Measurements from ENCODE around the gene SH3PXD2A. TPM values are rescaled to one million over a fixed set of nuclear protein-coding genes. Genes with fewer than 3 reads are reported as not detected.
"Not testable (repeated sequence)": the region's sequence is repeated elsewhere in the genome, so short reads cannot be mapped to it uniquely, and the experiment has no call there.

Gene SH3PXD2A
- total RNA-seq, 2 donors from 2014 or later = 48.5 to 49.4 TPM

DNA sequence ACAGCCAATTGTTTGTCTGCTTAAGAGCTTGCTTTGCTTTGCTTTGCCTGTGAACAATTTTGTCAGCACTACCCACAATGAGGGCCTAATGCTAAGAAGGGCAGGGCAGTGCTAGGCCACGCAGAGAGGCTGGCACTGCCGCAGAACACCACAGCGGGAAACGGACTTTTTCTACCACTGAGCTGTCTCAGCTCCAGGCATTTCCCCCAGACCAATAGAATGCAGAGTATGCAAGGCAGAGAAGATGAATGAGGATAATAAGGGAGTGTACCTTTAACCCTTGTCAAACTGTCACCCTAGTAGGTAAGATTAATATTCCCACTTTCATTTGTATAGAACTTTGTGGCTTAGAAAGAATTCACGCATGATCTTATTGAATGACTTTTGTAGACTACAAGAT lies 104.5 kb downstream of the SH3PXD2A start:
- ATAC-seq = no peak
- DNase-seq = no peak
- intact Hi-C loops (cut with DNase I, micrococcal nuclease) = no loop called here

DNA sequence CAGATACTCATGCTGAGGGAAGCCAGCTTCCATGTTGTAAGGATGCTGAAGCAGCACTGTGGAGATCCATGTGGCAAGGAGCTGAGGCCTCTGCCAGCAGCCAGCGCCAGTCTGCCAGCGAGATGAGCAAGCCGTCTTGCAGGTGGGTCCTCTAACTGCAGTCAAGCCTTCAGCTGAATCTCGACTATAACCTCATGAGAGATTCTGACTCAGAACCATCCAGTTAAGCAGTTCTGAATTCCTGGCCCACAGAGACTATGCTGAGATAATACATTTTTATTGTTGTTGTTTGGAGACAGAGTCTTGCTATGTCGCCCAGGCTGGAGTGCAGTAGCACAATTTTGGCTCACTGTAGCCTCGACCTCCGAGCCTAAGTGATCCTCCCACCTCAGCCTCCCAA lies 105.6 kb downstream of the SH3PXD2A start:
- DNase-seq (no peak), ATAC-seq (no peak)
- intact Hi-C loops (cut with DNase I, micrococcal nuclease) = no loop called here

DNA sequence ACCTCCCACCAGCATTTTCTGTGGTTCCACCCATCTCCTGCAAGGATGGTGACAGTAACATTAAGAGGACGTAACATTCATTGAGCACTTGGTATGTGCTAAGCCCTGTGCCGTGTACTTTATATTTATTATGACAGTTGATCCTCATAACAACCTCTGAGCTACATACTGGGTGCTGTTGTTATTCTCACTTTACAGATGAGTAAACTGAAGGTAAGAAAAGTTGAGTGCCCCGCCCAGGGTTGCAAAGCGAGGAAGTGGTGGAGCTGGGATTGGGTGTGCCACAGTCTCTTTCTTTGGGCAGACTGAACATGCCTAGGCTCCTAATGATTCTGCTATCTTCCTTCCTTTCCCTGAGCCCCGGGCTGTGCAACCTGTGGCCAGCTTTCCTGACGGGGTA lies 107.4 kb downstream of the SH3PXD2A start:
- ATAC-seq (peak; percentile 78), DNase-seq (peak; percentile 51 to 65)
- intact Hi-C loops (cut with DNase I, micrococcal nuclease) = no loop called here

DNA sequence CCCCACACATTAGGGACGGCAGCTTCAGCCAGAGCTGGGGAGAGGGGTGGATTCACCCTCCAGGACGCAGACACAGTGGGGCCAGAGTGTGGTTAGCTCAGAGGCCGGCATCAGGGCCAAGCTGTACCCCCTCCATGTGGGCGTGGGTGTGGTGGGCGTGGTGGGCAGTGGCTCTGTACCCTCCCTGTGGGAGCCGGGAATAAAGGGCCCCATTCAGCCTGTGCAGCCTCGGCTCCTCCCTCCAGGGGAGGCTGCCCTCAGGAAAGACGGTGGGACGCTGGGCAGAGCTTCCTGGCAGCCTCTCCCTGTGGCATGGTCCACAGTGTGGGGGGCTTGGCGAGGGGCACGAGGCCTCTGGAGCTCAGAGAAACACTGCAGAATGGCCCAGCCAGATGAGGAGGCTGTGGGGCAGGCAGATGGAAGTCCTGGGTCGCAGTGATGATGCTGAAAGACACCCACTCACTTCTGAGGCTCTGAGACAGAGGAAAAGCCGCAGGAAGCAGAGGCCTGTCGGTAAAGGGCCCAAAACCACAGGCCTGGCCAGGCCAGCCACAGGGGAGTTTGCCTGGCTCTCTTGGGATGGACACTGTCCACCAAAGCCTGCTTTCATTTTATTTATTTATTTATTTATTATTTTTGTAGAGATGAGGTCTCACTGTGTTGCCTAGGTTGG lies 108.0 kb downstream of the SH3PXD2A start:
- DNase-seq (no peak), ATAC-seq (peak; percentile 4)
- intact Hi-C loops (cut with DNase I, micrococcal nuclease) = no loop called here

DNA sequence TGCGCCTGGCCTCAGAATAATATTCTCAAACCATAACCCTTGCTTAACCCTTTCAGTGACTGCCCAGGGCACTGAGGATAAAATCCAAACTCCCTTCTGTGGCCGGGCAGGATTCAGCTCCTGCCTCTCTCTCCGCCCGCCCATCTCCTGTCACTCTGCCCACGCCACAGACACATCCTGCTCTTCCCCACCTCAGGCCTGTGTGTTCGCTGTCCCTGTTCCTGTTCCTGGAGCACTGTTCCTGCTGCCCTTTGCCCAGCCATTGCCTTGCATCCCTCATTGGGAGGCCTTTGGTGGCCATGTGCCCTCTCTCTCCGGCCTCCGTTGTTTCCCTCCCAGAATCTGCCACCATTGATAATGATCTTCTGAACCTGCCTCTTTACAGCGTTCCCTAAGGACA lies 108.8 kb downstream of the SH3PXD2A start:
- DNase-seq = no peak

DNA sequence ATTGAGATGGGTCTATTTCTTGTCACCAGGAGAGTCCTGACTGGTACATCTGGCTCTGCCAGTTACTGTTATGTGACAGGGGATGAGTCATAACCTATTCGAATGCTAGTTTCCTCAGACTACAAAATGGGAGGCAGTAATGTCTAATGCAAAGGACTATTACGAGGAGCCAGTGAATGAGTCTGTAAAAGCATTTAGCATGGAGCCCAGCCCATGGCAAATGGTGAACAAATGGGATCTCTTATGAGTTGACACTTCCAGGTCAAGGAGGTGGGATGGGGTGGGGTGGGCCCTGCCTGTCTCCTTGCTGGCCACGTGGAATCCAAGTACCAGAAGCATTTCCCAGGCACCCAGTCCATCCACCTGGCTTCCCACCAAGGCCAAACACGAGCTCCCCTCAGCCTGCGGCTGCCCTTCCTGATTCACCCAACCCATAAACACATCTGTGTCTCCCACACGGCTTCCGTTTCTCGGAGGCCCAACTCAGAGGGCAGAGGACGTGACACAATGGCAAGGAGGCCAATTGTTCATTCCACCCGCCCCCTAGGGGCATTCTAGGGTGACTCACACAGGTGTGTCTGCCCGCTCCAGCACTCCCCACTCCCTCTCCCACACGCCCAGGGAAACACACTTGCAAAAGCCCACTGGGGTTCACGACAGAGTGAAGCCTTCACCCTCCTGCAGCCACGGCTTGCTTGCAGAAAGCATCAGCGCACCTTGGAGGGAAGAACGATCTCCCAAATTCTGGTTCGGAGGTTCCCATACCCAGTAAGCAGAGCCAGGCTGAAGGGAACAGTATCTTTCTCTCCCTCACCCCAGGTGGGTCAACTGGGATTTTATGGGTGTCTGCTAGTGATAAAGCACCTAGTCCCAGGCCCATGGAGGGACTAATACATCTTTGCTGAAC lies 109.8 kb downstream of the SH3PXD2A start:
- peak in 1 of 2 donors; percentile 46 for DNase-seq
- intact Hi-C loops (cut with DNase I, micrococcal nuclease) = no loop called here

More for the DNA sequence above, 108.8 kb downstream of the SH3PXD2A start:
- intact Hi-C loops (cut with DNase I, micrococcal nuclease) = no loop called here
- ATAC-seq = peak; percentile 25

DNA sequence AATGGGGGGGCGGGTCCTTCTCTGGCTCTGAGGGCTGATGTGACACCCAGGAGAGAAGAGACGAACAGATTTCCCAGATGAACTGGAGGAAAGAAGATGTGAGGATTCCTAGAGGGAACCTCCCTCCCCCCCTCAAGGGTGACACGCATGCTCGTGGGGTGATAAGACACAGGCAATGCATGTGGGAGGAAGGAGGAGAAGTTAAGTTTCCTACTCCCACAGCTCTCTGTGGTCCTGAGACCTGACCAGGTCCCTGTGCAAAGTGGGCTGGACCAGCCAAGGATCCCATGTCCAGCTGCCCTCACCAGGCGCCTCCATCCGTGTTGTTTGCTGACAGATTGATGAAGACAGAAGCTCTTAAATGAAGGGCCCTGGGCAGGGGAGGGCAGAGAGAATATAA lies 112.6 kb downstream of the SH3PXD2A start:
- no peak for ATAC-seq
- no peak for DNase-seq
- intact Hi-C loops (cut with DNase I, micrococcal nuclease) = no loop called here

More for the DNA sequence above, 109.8 kb downstream of the SH3PXD2A start:
- ATAC-seq = peak; percentile 67

DNA sequence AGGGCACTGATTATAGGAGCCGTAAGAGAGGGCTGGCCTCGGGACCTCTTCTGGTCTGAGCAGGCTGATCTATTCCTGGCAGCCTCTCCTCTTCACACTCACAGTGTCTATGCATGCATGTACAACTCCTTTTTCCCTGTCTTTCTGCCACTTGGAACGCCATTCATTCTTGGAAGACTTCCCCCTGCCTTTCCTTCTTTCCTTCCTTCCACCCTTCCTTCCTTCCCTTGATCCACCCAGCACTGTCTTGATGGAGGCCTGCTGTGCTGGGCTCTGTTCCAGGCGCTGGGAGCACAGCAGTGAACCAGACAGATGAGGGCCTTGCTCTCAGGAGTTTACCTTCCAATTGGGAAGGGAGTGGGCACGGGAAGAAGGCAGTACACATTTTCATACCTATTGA lies 114.8 kb downstream of the SH3PXD2A start:
- intact Hi-C loops (cut with DNase I, micrococcal nuclease) = no loop called here
- DNase-seq (no peak), ATAC-seq (no peak)

DNA sequence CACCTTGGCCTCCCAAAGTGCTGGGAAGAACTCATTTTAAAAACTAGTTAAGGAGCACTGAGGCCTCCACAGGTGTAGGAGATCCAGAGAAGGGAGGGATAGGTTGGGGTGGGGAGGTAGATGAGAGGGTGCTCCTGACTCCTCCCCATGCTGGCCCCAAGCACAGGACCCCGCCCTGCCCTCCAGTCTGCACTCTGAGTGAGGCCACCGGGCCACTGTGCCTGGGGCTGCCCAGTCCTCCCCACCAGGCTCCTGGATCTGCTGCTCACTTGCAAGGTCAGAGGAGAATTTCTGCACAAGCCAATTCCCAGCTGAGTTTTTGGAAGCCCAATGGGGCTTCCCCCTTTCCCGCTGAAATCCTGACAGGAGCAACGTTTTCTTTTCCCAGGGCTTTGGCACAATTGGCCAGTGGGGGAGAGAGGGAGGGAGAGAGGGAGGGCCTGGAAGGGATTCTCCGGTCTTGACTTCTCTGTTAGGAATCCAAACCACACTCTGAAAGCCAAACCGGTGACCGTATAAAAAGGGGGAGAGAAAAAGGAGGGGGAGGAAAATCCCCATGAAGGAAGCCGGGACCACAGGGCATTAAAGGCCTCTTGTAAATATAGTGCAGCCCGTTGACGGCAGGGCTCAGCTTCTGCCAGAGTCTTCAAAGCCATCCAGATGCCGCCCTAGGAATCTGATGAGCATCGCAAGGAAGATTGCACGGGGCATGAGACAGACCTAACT lies 116.2 kb downstream of the SH3PXD2A start:
- no peak for DNase-seq

DNA sequence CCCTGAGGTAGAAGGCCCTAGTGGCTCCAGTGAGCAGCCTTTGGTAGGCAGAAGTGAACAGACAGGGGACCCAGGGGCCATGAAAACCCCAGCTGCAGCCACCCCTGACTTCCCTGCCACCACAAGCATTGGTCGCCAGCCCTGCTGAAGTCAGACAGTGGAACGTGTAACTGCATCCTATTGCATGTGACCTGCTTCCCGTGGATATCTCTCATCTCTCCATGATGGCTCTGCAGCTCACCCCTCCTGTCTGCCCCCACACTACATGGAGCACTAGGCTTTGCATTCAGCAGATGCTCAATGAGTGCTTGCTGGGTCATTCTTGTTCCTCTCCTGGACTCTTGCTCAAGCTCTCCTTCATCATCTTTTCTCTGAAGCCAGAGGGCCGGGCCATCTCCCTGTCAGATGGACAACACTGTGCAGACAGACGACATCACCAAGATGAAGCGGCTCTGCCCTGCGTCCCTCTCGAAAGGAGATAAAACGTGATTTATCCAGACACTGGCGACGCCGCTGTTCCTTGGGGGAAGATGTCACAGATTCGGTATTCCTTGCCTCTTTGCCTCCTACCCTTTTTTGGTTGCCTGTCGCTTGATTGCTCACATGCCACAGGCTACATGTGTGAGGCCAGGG lies 117.5 kb downstream of the SH3PXD2A start:
- DNase-seq (no peak), ATAC-seq (no peak)
- intact Hi-C loops (cut with DNase I, micrococcal nuclease) = no loop called here

More for the DNA sequence above, 116.2 kb downstream of the SH3PXD2A start:
- ATAC-seq = peak; percentile 11
- intact Hi-C loops (cut with DNase I, micrococcal nuclease) = no loop called here

DNA sequence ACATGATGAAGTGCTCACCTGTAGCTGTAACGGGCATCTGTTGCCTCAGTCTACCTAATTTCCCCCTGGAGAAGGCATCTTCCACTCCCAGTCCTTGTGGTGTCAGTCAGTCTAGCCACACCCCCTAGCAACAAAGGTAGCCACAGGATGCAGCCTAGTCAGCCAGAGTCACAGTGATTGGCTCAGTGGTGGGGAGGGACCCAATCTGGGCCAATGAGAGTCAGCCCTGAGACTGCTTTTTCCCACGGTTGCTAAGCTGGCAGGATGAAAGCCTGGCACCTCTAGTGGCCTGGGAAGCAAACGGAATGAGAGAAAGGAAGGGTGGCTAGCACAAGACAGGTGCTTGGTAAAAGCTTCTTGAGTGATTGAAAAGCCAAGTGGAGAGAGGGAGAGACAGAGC lies 118.6 kb downstream of the SH3PXD2A start:
- DNase-seq = no peak
- intact Hi-C loops (cut with DNase I, micrococcal nuclease) = no loop called here
- peak; percentile 66 for ATAC-seq

DNA sequence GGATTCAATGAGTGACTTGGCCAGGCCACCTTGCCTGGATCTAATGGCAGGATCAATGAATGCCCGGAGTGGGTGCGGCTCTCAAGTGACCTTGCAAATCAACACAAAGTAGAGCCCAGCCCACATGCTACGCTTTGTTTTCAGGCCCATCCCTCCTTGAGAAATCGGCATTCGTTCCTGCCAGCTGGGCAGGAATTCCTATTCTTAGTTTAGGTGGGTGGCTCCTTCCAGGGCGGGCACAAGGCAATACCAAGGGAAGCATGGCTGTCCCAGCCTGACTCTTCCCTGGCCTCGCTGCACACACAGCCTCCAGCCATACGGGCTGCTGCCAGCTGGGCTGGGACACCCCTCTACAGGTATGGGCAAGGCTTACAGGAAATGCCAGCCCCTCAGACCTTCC lies 119.3 kb downstream of the SH3PXD2A start:
- DNase-seq (no peak), ATAC-seq (no peak)
- intact Hi-C loops (cut with DNase I, micrococcal nuclease) = no loop called here

DNA sequence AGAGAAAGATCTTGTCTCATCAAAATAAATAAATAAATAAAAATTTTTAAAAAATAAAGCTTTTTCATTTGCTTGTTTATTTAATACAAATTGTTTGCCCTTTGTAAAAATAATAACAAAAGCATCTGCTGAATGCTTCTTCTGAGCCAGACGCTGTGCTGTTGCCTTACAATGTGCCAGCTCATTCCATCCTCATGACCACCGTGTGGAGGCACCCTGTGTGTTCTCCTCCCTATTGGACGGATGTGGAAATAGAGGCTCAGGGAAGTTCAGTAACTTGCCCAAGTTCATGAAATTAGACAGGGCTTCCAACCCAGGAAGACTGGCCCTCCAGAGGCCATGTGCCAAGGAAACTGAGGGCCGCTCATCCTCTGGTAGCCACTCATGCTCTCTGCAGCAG lies 120.6 kb downstream of the SH3PXD2A start:
- ATAC-seq (no peak), DNase-seq (no peak)
- intact Hi-C loops (cut with DNase I, micrococcal nuclease) = no loop called here

DNA sequence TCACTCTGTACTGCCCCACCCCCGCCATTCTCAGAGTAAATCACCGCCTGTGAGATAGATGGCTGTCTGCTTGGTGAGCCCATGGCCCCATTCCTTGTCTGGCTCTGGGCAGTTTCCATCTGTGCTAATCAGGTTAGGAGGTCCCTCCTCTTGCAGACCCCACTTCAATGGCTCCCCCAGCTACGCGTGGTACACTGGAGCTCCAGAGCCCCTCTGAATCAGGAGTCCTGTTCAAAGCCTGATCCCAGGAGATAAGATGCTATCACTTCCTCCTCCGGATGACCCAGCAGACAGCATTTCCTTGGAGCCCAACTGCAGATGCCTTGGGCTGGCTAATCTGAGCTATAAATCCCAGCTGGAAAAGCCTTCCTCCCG lies 122.3 kb downstream of the SH3PXD2A start:
- DNase-seq (no peak), ATAC-seq (no peak)
- intact Hi-C loops (cut with DNase I, micrococcal nuclease) = no loop called here

DNA sequence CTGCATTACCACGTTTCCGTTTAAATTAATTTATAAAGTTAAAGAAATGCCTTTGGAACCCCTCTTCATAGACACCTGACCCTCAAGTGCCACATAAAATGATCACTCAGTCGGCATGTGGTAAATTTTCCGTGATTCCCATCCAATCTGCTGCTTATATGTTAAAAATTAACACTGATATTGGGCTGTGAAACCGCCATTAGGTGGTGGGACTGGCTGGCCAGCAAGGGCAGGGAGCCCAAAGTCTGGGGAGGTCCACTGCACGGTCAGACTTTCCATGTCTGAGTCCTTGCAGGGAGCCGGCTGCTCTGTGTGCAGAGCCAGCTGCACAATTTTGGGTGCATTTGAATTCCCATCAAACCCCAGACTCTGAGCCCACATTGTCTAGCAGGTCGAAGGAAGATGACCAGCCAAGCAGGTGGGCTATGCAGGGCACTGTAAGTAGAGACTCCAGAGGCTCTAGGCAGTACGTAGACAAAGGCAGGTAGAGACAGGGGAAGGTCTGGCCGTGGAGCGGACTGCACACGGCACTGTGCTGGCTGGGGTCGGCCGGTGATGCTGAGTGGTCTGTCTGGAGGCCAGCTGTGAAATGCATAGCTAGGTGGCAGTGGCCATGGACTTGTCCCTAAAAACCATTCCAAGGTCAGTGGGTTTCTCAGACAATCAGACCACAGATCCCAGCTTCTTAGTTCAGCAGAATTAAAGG lies 122.9 kb downstream of the SH3PXD2A start:
- ATAC-seq = no peak
- intact Hi-C loops (cut with DNase I, micrococcal nuclease) = no loop called here

DNA sequence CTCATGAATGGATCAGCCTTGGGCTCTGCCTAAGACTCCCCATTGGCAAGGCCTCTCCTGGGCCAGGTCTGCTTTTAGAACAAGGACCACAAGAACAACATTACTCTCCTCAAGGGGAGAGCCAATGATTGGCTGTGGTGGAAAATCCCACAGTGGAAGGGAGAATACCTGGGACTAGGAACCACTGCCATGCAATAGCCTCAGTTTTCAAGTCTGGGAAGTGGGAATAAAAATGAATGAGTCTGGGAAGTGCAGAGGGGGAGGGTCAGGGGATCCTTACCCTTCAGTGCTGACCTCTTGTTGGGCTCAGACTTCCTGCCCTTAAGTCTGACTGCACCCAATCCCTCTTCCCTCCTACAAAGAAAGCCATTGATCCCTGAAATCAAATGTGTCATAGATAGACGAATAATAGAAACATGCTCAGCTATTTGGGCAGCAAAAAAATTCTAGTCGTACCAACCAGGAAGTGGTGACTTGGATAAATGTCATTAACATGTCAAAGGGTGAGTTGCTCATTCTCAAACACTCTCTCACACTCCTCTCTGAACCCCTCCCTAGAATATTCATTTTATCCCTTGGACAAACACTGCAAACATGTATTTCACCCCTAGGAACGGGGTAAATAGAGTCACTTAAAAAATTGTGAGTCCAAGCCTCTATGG lies 123.6 kb downstream of the SH3PXD2A start:
- intact Hi-C loops (cut with DNase I, micrococcal nuclease) = no loop called here
- ATAC-seq (peak; percentile 41), DNase-seq (no peak)

More for the DNA sequence above, 122.9 kb downstream of the SH3PXD2A start:
- no peak for DNase-seq

DNA sequence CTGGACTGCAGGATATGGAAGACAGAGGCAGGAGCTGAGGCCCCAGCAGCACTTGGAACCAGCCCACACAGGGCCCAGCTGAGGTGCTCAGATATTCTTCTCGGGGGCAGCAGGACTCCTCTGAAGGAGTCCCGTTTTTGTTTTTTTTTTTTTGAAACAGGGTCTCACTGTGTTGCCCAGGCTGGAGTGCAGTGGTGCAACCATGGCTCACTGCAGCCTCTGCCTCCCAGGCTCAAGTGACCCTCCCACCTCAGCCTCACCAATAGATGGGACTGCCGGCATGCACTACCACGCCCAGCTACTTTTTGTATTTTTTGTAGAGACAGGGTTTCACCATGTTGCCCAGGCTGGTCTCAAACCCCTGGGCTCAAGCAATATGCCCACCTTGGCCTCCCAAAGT lies 124.3 kb downstream of the SH3PXD2A start:
- intact Hi-C loops (cut with DNase I, micrococcal nuclease); DNase-seq; ATAC-seq: not testable (repeated sequence)

DNA sequence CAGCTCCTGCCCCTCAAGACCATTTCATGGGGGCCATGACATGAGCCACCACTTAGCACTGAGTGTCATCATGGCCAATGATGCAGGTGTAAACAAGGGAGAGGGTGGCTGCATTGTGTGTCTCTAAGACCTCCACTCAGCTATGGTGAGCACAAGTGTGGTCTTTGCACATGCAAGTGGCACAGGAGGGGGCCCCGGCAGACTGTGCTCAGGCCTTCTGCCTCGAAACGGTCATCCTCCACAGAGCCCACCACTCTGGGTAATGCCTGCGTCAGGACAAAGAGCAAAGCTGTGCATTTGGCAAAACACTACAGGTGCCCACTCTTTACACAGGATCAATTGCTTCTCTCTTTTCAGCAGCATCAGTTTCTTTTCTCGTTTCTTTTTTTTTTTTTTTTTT lies 125.5 kb downstream of the SH3PXD2A start:
- DNase-seq (no peak), ATAC-seq (no peak)
- intact Hi-C loops (cut with DNase I, micrococcal nuclease) = no loop called here

Measured in left colon (tissue), 2 donors.